ENCODE data around the gene DSE.

DSE gene

DNA sequence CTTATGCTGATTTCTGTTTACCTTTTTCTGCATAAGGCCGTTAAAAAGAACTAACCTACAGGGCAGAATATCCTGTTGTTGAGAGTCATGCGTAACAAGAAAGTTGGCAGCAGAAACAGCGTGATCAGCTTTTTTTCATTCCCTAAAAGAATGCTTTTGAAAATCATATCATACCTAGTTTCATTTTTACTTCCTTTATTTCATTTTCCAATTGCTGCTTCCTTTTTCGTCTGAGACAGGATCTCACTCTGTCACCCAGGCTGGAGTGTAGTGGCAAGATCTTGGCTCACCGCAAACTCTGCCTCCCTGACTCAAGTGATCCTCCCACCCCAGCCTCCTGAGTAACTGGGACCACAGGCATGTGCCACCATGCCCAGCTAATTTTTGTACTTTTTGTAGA, 94.5 kb downstream of the DSE start:
- DNase-seq, result no peak
- intact Hi-C loops (cut with DNase I), result no loop called here

GRCh38 chr6:116467096-116467495, 96.3 kb downstream of the DSE start:
- intact Hi-C loops (cut with DNase I), result no loop called here
- no peak for DNase-seq

- no peak for DNase-seq
- intact Hi-C loops (cut with DNase I), result no loop called here
Measured at GRCh38 chr6:116467514-116467913, 96.8 kb downstream of the DSE start.

DNA sequence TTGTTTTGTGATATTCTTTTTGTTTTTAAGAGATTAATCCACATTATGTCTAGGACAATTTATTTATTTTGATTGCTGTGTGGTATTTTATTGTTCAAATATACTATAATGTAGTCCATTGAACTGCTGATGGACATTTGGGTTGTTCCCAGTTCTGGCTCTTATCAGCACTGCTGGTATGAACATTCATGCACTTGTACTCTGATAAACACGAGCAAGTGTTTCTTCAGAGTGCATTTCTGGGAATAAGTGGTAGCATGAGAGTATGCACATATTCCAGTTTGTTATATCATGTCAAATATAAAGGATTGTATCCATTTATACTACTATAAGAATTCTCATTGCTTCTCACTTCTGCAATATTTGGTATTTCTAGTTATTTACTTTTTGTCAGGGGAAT, 97.5 kb downstream of the DSE start:
- no peak for DNase-seq
- intact Hi-C loops (cut with DNase I), result no loop called here

DNA sequence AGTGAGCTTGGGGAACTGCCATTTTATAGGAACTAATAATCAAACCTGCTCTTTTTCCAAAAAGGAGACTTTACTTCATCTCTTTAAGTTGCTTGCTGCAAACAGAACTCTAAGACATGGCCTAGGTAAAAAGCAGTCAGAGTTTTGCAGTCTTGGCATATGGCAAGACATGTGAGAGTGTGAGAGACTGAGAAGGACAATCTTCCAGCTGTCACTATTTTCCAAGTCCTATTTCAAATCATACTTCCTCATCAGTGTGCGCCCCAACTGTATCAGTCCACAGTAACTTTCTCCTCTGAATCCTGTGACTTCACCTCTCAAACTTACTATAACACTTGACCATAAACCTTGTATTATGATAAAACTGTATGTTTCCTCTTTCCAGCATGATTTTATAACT, 100.8 kb downstream of the DSE start:
- intact Hi-C loops (cut with DNase I), result no loop called here
- no peak for DNase-seq

DNA sequence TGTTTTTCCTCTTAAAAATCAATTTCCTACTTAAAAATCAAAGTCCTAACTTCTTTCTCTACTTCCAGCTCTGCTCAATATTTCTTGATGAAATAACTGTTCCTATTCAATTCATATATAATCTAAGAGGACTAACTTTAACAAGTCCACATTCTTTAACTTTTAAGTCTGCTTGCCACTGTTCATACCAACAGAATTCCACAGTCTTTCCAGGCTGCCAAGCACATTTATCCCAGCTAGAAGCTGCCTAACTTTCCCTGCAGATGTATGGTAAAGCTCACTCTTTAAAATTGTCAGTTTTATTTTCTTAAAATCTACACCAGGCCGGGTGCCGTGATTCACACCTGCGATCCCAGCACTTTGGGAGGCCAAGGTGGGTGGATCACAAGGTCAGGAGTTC, 102.0 kb downstream of the DSE start:
- no peak for DNase-seq
- intact Hi-C loops (cut with DNase I), result no loop called here

DNA sequence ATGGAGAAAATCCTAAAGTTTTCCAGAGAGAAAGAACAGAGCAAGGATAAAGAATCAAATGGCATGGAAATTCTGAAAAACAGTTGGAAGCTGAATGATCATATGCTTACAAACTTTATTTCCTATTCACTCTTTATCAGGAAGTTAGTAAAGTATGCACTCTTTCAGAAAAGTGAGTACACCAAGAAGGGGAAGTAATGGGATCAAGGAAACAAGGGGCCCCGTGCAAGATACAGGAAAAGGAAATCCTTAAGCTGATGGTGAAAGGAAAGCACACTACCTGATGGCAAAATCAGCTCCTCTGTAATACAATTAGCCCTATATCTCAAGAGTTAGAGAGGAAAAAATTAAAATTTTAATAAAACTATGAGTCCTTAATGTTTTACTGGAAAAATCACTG, 104.4 kb downstream of the DSE start:
- DNase-seq, result no peak
- intact Hi-C loops (cut with DNase I), result no loop called here

GRCh38 chr6:116476002-116476678, 105.4 kb downstream of the DSE start:
- no peak for DNase-seq
- intact Hi-C loops (cut with DNase I), result no loop called here

DNA sequence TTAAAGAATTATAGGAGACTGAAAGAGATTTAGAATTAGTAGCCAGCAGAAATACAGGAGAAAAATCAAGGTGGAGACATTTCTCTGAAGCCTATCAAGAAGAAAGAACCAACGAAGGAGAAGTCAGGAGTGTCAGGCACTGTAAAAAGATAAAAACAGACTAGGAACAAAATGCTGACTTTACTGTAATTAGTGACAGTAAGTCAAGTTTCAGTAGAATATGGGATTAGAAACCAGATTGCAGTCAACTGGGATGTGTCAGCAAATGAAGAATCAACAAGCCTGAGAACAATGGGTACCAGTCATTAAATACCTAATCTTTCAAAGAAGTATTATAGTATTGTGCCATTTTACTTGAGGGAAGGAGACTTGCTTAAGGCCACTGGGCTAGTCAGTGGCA, 112.0 kb downstream of the DSE start:
- intact Hi-C loops (cut with DNase I), result no loop called here
- DNase-seq, result no peak

GRCh38 chr6:116483616-116484015, 112.9 kb downstream of the DSE start:
- intact Hi-C loops (cut with DNase I), result no loop called here
- no peak for DNase-seq

DNA sequence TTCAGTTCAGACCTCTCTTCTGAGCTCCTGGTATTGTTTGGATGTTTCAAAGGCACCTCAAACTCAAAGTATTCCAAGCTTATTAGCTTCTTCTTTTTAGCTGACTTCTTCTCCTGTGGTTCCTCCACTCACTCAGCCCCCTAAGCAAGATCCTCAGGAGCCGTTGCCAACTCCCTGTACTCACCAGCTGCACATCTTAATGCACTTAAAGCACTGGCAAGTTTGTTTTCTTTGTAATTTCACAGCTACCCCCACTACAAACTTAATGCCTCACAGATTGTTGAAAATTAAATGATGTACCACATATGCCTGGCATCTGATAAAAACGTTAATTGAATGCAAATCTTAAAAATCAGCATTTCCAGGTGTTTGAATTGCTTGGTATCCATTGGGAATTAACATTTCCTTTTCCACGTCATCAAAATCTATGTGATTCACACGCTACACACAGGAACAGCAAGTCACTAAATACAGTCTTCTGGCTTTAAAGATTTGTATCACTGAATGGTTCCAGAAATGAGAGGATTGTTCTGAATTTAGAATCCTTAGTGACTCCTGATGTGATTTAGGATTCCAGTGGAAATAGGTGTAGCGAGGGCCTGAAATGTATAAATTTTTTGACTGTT, 114.9 kb downstream of the DSE start:
- no peak for DNase-seq
- intact Hi-C loops (cut with DNase I), result no loop called here

DNA sequence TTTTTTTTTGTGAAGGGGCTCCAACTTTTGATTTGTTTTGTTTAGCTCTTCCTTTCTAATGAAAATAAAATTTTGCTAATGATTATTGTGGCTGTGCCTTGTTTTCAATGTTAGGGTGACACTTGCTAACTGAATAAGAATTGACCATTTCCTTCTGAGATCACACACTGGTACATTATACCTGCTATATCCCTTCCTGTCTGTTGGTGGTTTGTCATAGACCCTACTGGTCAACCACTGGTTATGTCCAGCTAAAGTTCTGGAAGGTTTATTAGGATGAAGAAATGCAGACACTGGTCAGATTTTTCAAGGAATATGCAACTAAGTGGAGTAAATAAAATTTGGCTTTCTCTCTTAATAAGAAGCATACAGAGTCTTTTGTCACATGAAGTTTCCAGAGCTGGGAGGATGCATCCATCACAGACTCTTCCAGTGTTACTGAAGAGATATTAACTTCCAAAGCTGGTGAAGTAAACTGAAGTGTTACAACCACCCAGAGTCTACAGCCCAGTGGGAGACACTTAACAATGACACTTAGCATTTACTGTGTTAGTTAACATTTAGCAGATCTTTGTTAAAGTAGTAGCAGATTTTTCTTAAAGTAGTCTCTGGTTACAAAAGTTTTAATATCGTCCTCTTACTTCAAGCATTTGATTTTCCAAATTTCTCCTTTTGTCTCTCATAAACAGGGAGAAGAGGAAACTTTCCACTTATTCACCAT, 121.0 kb downstream of the DSE start:
- no peak for DNase-seq
- intact Hi-C loops (cut with DNase I), result no loop called here

DNA sequence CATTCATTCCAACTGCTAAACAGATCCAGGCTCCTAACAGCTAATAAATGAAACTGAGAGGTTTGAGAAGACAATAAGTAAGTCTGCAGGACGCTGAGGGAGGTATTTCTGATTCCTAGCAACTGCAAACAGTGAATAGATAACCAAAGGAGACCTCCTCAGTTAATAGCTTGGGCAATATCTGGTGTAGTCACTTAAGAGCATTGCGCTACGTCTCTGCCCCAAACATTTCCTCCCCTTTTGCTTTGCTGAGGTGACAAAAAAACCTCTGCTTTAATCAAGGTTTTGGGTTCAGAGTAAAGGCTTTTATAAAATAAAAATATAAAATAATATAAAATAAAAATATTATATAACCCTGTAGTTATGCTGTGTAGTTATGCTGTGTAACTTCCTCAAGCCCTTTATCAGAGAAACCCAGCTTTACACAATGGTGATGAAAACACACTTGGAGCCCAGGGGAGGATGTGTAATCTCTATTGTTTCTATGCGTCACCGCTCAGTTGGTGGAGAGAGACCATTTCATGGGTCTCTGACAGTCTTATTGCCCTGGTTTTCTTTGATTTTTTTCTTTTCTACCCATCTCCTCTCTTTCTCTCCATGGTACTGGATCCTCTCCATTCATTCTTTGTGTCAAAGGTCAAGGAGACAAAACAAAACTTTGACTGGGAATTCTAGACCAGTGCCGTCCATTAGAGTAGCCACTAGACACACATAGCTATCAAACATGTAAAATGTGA, 121.8 kb downstream of the DSE start:
- no peak for DNase-seq
- intact Hi-C loops (cut with DNase I), result no loop called here

All from posterior cingulate gyrus (tissue), 11 donors.